ENCODE data around the gene PIGT. TPM values are rescaled to one million over a fixed set of nuclear protein-coding genes. Genes with fewer than 3 reads are reported as not detected.
A peak's percentile ranks its signal among the peaks of the same experiment; 100 is the strongest.

PIGT gene
- total and polyA plus RNA-seq, 10 of the 15 experiments (the other 5 are each of a cell fraction or from before 2014, with no cell fraction given) = 18.6 to 66.0 (median 35.3) TPM

DNA sequence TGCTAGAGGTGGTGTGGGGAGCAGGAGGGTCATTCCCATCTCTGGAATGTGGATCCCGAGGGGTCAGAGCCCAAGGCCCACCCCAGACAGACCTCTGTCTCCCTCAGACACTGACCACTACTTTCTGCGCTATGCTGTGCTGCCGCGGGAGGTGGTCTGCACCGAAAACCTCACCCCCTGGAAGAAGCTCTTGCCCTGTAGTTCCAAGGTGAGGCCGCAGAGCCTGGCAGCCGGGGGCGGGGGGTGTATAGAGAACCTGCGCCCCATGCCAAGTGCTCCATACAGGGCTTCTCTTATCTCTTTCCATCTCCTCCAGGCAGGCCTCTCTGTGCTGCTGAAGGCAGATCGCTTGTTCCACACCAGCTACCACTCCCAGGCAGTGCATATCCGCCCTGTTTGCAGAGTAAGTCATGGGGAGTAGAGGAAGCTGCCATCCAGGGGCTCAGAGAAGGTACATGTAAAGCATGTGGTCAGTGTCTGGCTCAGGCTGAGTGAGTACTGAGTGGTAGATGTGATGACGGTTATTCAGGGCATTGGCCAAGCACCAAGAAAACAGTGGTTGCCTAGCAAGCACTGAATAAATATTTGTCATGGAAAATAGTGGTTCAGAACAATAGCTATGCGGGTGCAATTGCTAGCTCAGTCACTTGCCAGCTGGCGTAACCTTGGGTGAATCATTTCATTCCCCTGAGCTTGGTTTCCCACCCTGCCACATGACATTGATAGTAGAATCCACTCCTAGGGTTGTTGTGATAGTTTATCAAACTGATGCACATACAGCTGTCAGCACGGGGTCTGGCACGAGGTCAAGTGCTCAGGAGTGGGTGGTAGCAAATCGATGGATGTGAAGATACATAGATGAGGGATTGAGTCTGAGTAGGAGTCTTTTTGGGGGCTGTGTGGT is 3.5 kb downstream of the PIGT start (continued):
- no peak for TF ChIP-seq MTA3 (IDR thresholded peaks at IDR 0.05; ENCODE audit: borderline replicate concordance, low read length)
- TF ChIP-seq DPF2 (IDR thresholded peaks at IDR 0.05) = peak; percentile 34; the same call in 1 of the 2 replicates
- TF ChIP-seq TCF3 (IDR thresholded peaks at IDR 0.05; ENCODE audit: borderline replicate concordance, insufficient read depth, low read depth, low read length) = 0 out of 2 replicates have a peak, but pooled peaks have one; percentile 25
- TF ChIP-seq POU2F2 (IDR thresholded peaks at IDR 0.05; ENCODE audit: borderline replicate concordance, low read depth, low read length) = peak; percentile 91; the same call in 2 of the 3 replicates
- peak; percentile 62 for TF ChIP-seq MTA2 (IDR thresholded peaks at IDR 0.05; ENCODE audit: low read depth)
- TF ChIP-seq TCF7 (IDR thresholded peaks at IDR 0.05; ENCODE audit: borderline replicate concordance) = no peak
- TF ChIP-seq ATF7 (IDR thresholded peaks at IDR 0.05; ENCODE audit: low read depth) = peak; percentile 82
- TF ChIP-seq MEF2B (IDR thresholded peaks at IDR 0.05; ENCODE audit: partially characterized antibody, poor library complexity, severe bottlenecking) = peak; percentile 55
- peak; percentile 31; the same call in 1 of the 2 replicates for TF ChIP-seq POLR2A (IDR thresholded peaks at IDR 0.05; ENCODE audit: low read depth, low read length)
- TF ChIP-seq ZNF217 (IDR thresholded peaks at IDR 0.05) = no peak
- TF ChIP-seq, protein P1, sequence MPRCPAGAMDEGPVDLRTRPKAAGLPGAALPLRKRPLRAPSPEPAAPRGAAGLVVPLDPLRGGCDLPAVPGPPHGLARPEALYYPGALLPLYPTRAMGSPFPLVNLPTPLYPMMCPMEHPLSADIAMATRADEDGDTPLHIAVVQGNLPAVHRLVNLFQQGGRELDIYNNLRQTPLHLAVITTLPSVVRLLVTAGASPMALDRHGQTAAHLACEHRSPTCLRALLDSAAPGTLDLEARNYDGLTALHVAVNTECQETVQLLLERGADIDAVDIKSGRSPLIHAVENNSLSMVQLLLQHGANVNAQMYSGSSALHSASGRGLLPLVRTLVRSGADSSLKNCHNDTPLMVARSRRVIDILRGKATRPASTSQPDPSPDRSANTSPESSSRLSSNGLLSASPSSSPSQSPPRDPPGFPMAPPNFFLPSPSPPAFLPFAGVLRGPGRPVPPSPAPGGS (IDR thresholded peaks at IDR 0.05; ENCODE audit: borderline replicate concordance, insufficient read depth, low read depth, low read length, poor library complexity, severe bottlenecking) = peak; percentile 48
